SIG-M5 treated with dmso at 0.1 percent for 504 hours (cell line): ENCODE data around the gene SELENON.

Experiments
- DNase-seq: peaks from one replicate; lab custom pipeline; 2025; ENCODE audit not compliant: unreplicated experiment; lab: John Stamatoyannopoulos, UW

SELENON gene

GRCh38 chr1:25769625-25770383, 30.2 kb upstream of the SELENON start:
- no peak for DNase-seq

GRCh38 chr1:25770541-25771220, 29.3 kb upstream of the SELENON start:
- DNase-seq: no peak

- DNase-seq: no peak
Observed at GRCh38 chr1:25771221-25772114, 28.5 kb upstream of the SELENON start.

GRCh38 chr1:25772164-25772563, 27.8 kb upstream of the SELENON start:
- DNase-seq: no peak

- no peak for DNase-seq
Observed at GRCh38 chr1:25772692-25773245, 27.2 kb upstream of the SELENON start.

- no peak for DNase-seq
Observed at GRCh38 chr1:25773441-25774125, 26.4 kb upstream of the SELENON start.

GRCh38 chr1:25774206-25774803, 25.7 kb upstream of the SELENON start:
- DNase-seq: no peak

- DNase-seq: no peak
Observed at GRCh38 chr1:25774921-25775771, 24.8 kb upstream of the SELENON start.

GRCh38 chr1:25779388-25779787, 20.6 kb upstream of the SELENON start:
- DNase-seq: no peak

GRCh38 chr1:25779894-25780293, 20.1 kb upstream of the SELENON start:
- DNase-seq: no peak

GRCh38 chr1:25780318-25781129, 19.5 kb upstream of the SELENON start:
- DNase-seq: no peak

- DNase-seq: no peak
Observed at GRCh38 chr1:25781130-25781433, 18.9 kb upstream of the SELENON start.

GRCh38 chr1:25782608-25783201, 17.3 kb upstream of the SELENON start:
- no peak for DNase-seq

GRCh38 chr1:25784575-25785051, 15.4 kb upstream of the SELENON start:
- no peak for DNase-seq

- no peak for DNase-seq
Observed at GRCh38 chr1:25785333-25786067, 14.5 kb upstream of the SELENON start.

- no peak for DNase-seq
Observed at GRCh38 chr1:25786887-25787759, 12.9 kb upstream of the SELENON start.

- DNase-seq: no peak
Observed at GRCh38 chr1:25787760-25788166, 12.2 kb upstream of the SELENON start.
